CD14-positive monocyte (primary cell): ENCODE data around the gene SGK2. TPM values are rescaled to one million over a fixed set of nuclear protein-coding genes. Genes with fewer than 3 reads are reported as not detected.

Experiments used
- DNase-seq, 3 donors: peaks; one replicate each; pipeline ENCODE4 v3.0.0-alpha.2; 2011 to 2022
- H2AFZ ChIP-seq: 2 replicates; pipeline ENCODE4 v1.6.0; 2012; ENCODE audit warnings: mild to moderate bottlenecking, low read depth, low read length, inconsistent platforms; ENCODE audit not compliant: insufficient read depth, poor library complexity, severe bottlenecking
- H3K27ac ChIP-seq, 2 donors: 1 replicate in 1 of 2; 2 replicates in 1 of 2; pipeline ENCODE4 v1.5.1; 2012 to 2013; ENCODE audit warnings: low read length in 2 of 2, control low read depth in 1 of 2, inconsistent platforms in 1 of 2, low read depth in 1 of 2, mild to moderate bottlenecking in 1 of 2
- H3K27me3 ChIP-seq, 2 donors: one replicate each; pipeline versions ENCODE4 v1.6.0 to v1.6.1; 2011 to 2013; ENCODE audit warnings: low read length in 2 of 2; ENCODE audit not compliant: control insufficient read depth in 2 of 2, insufficient read depth in 2 of 2
- H3K36me3 ChIP-seq, 2 donors: replicated peaks in 1 of 2; 1 replicate in 1 of 2; 2 replicates in 1 of 2; pipeline versions ENCODE4 v1.5.1 to v1.6.1; 2012 to 2013; ENCODE audit warnings: low read length in 2 of 2, control low read depth in 1 of 2, inconsistent platforms in 1 of 2, mild to moderate bottlenecking in 1 of 2; ENCODE audit not compliant: insufficient read depth in 2 of 2, control insufficient read depth in 1 of 2
- H3K4me1 ChIP-seq, 2 donors: 1 replicate in 1 of 2; 2 replicates in 1 of 2; pipeline versions ENCODE4 v1.5.1 to v1.6.1; 2012 to 2013; ENCODE audit warnings: low read length in 2 of 2, control low read depth in 1 of 2, inconsistent platforms in 1 of 2, mild to moderate bottlenecking in 1 of 2, moderate library complexity in 1 of 2; ENCODE audit not compliant: insufficient read depth in 2 of 2, control insufficient read depth in 1 of 2
- H3K4me2 ChIP-seq: replicated peaks from 2 replicates; pipeline ENCODE3; 2012; ENCODE audit warnings: low read length, moderate library complexity, mild to moderate bottlenecking; ENCODE audit not compliant: poor library complexity, severe bottlenecking; ENCODE audit errors: extremely low read depth
- H3K4me3 ChIP-seq, 3 experiments: fragments of 200-600 bp in 1 of 3; sonication (generic) in 1 of 3; replicated peaks in 1 of 3; 1 replicate in 2 of 3; 2 replicates in 1 of 3; pipeline ENCODE4 v1.5.1; 2011 to 2013; ENCODE audit warnings: low read length in 3 of 3, mild to moderate bottlenecking in 3 of 3, control low read depth in 2 of 3, low read depth in 2 of 3, inconsistent platforms in 1 of 3, moderate library complexity in 1 of 3
- H3K79me2 ChIP-seq: 2 replicates; pipeline ENCODE4 v1.6.0; 2012; ENCODE audit warnings: mild to moderate bottlenecking, control low read depth, inconsistent platforms, low read length, moderate library complexity; ENCODE audit not compliant: insufficient read depth
- H3K9ac ChIP-seq: 2 replicates; pipeline ENCODE4 v1.6.0; 2017; ENCODE audit warnings: low read length, mild to moderate bottlenecking; ENCODE audit not compliant: insufficient read depth, poor library complexity, severe bottlenecking
- H3K9me3 ChIP-seq, 2 donors: replicated peaks in 1 of 2; 1 replicate in 1 of 2; 2 replicates in 1 of 2; pipeline versions ENCODE4 v1.5.1 to v1.6.1; 2012 to 2013; ENCODE audit warnings: low read length in 2 of 2, control low read depth in 1 of 2; ENCODE audit not compliant: control insufficient read depth in 1 of 2, insufficient read depth in 1 of 2
- H4K20me1 ChIP-seq: 2 replicates; pipeline ENCODE4 v1.6.0; 2012; ENCODE audit warnings: mild to moderate bottlenecking, low read length, control low read depth, moderate library complexity; ENCODE audit not compliant: insufficient read depth
- H3K27ac Mint-ChIP-seq, 7 donors: one replicate each; pipeline ENCODE4 v1.8.0; 2020; ENCODE audit warnings: mild to moderate bottlenecking in 7 of 7, mixed read lengths in 7 of 7, moderate library complexity in 6 of 7, inconsistent platforms in 2 of 7
- H3K27me3 Mint-ChIP-seq, 3 donors: one replicate each; pipeline ENCODE4 v1.8.0; 2021 to 2022; ENCODE audit warnings: low read depth in 3 of 3, mild to moderate bottlenecking in 3 of 3, mixed read lengths in 3 of 3, moderate library complexity in 3 of 3, inconsistent platforms in 1 of 3
- H3K36me3 Mint-ChIP-seq, 2 donors: one replicate each; pipeline ENCODE4 v1.8.0; 2020; ENCODE audit warnings: mixed read lengths in 2 of 2, inconsistent platforms in 1 of 2, mild to moderate bottlenecking in 1 of 2
- H3K4me1 Mint-ChIP-seq: one replicate; pipeline ENCODE4 v1.8.0; 2020; ENCODE audit warnings: mild to moderate bottlenecking, mixed read lengths
- H3K4me3 Mint-ChIP-seq, 2 donors: one replicate each; pipeline ENCODE4 v1.8.0; 2020; ENCODE audit warnings: mild to moderate bottlenecking in 2 of 2, mixed read lengths in 2 of 2, moderate library complexity in 1 of 2
- H3K9me3 Mint-ChIP-seq, 7 donors: one replicate each; pipeline ENCODE4 v1.8.0; 2020 to 2022; ENCODE audit warnings: mixed read lengths in 7 of 7, mild to moderate bottlenecking in 6 of 7, moderate library complexity in 6 of 7, inconsistent platforms in 2 of 7
- CTCF ChIP-seq: fragments of 200-600 bp; IDR thresholded peaks from one replicate; pipeline ENCODE4 v1.8.0; 2022; ENCODE audit warnings: antibody characterized with exemption, mild to moderate bottlenecking
- WGBS: methylation state at CpG from one replicate; pipeline ENCODE4 v1.1.5; 2013; ENCODE audit warnings: missing lambda C conversion rate; ENCODE audit not compliant: insufficient coverage; 5-methylcytosine and 5-hydroxymethylcytosine counted together
- intact Hi-C, 2 donors: fragments of 100-400 bp; cut with micrococcal nuclease; formaldehyde crosslinking; loops; one replicate each; pipeline versions ENCODE4 v1.15.0 to v1.15.1; 2023
- polyA plus RNA-seq, 3 donors: library from polyadenylated mRNA; depleted of rRNA in 1 of 3; unstranded in 2 of 3; stranded (reverse) in 1 of 3; fragments of 300-500 nt in 2 of 3; fragments of >200 nt in 1 of 3; fragmentation: Illumina TruSeq in 2 of 3; gene quantifications; 1 replicate in 2 of 3; 2 replicates in 1 of 3; pipeline ENCODE4 v1.2.3, GENCODE V29; 2012 to 2021

Gene SGK2
- polyA plus RNA-seq, 3 donors: 0.17 TPM; not detected in 2

GRCh38 chr20:43549416-43550065 lies 9.3 kb upstream of the SGK2 start:
- H3K27me3 ChIP-seq: no peaks in the 10 kb centered on the region
- Mint-ChIP-seq H3K9me3 (peaks cover 0 to 15% (median 7%) of the 10 kb centered on the region in 7 donors), H3K4me3 (no peak overlapping the region), H3K27ac (peak overlapping the region in 3 of 7 donors; percentile 25 to 48 (median 35)), H3K4me1 (peaks cover 12% of the 10 kb centered on the region), H3K27me3 (peaks cover 0 to 5% (median 0%) of the 10 kb centered on the region in 3 donors), H3K36me3 (peaks cover 0 to 4% of the 10 kb centered on the region in 2 donors)
- no peaks in the 10 kb centered on the region for H3K9me3 ChIP-seq
- no peak for DNase-seq
- H2AFZ ChIP-seq: no peak overlapping the region
- no peak overlapping the region for H3K27ac ChIP-seq
- no peak overlapping the region for H3K4me3 ChIP-seq
- no peaks in the 10 kb centered on the region for H3K36me3 ChIP-seq
- intact Hi-C loops: no loop called here
- no CpG with 5 or more reads among the region's 4 CpGs for WGBS
- no peak for TF ChIP-seq CTCF
- H3K9ac ChIP-seq: no peak overlapping the region
- H3K79me2 ChIP-seq: no peaks in the 10 kb centered on the region
- no peak overlapping the region for H3K4me2 ChIP-seq
- H4K20me1 ChIP-seq: no peaks in the 10 kb centered on the region
- peaks cover 9 to 11% of the 10 kb centered on the region in 2 donors for H3K4me1 ChIP-seq

GRCh38 chr20:43550456-43550855 lies 8.4 kb upstream of the SGK2 start:
- Histone ChIP-seq H3K79me2 (no peaks in the 10 kb centered on the region), H3K4me2 (no peak overlapping the region), H3K4me1 (peaks cover 16 to 21% of the 10 kb centered on the region in 2 donors), H3K4me3 (no peak overlapping the region), H3K36me3 (no peaks in the 10 kb centered on the region), H3K9ac (no peak overlapping the region), H2AFZ (no peak overlapping the region), H4K20me1 (no peaks in the 10 kb centered on the region), H3K27me3 (no peaks in the 10 kb centered on the region), H3K9me3 (no peaks in the 10 kb centered on the region), H3K27ac (no peak overlapping the region)
- TF ChIP-seq CTCF: no peak
- H3K4me1 Mint-ChIP-seq: peaks cover 21% of the 10 kb centered on the region
- 86% methylated on average over 1 of the region's 2 CpGs for WGBS
- H3K36me3 Mint-ChIP-seq: peaks cover 0 to 4% of the 10 kb centered on the region in 2 donors
- H3K9me3 Mint-ChIP-seq: peaks cover 0 to 14% (median 7%) of the 10 kb centered on the region in 7 donors
- intact Hi-C loops: no loop called here
- no peak for DNase-seq
- H3K27ac Mint-ChIP-seq: no peak overlapping the region
- no peak overlapping the region for H3K4me3 Mint-ChIP-seq
- H3K27me3 Mint-ChIP-seq: peaks cover 0 to 5% (median 0%) of the 10 kb centered on the region in 3 donors
